CD4-positive, alpha-beta T cell treated with Interleukin-6 for 4 hours (primary cell): ENCODE data around the gene OR11L1.

Source experiments
- DNase-seq: peaks from one replicate; pipeline ENCODE4 v3.0.0-alpha.2; 2020; ENCODE audit warnings: mixed read lengths

The OR11L1 gene, protein sequence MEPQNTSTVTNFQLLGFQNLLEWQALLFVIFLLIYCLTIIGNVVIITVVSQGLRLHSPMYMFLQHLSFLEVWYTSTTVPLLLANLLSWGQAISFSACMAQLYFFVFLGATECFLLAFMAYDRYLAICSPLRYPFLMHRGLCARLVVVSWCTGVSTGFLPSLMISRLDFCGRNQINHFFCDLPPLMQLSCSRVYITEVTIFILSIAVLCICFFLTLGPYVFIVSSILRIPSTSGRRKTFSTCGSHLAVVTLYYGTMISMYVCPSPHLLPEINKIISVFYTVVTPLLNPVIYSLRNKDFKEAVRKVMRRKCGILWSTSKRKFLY

GRCh38 chr1:247841796-247842195 is at the start of gene OR11L1:
OR11L1 (minus strand) TSS chr1:247841896; CDS start chr1:247841896, 0 bp downstream.
- DNase-seq, result no peak

DNA sequence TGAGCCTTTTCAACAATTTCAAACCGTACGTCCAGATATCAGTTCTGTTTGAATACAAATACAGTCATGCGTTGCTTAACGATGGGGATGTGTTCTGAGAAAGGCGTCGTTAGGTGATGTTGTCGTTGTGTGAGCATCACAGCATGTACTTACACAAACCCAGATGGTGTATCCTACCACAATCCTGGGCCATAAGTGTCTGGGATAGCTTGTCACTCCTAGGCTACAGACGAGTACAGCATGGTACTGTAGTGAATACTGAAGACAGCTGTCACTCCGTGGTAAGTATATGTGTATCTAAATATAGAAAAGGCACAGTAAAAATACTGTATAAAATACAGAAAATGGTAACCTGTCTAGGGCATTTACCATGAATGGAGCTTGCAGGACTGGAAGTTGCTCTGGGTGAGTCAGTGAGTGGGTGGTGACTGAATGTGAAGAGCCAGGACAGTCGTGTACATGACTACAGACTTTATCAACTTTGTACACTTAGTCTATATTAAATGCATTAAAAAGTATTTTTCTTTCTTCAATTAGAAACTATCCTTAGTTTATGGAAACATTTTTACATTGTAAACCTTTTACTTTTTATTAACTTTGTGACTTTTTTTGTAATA is 43.2 kb upstream of the OR11L1 start:
- no peak for DNase-seq

- DNase-seq, result no peak
These were observed 41.6 kb upstream of the OR11L1 start for GRCh38 chr1:247883346-247883745.

- no peak for DNase-seq
These were observed 23.7 kb upstream of the OR11L1 start for GRCh38 chr1:247865416-247865815.

DNA sequence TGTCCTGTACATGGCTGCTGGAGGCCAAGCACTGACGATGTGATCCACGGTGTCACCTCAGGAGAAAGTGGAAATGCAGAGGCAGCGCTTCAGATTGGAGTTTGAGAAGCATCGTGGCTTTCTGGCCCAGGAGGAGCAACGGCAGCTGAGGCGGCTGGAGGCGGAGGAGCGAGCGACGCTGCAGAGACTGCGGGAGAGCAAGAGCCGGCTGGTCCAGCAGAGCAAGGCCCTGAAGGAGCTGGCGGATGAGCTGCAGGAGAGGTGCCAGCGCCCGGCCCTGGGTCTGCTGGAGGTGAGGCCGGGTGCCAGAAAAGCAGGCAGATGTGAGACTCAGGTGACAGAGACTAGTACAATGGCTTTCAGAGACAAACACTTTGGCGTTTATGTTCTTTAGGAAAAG is 22.9 kb upstream of the OR11L1 start:
- DNase-seq, result no peak

DNA sequence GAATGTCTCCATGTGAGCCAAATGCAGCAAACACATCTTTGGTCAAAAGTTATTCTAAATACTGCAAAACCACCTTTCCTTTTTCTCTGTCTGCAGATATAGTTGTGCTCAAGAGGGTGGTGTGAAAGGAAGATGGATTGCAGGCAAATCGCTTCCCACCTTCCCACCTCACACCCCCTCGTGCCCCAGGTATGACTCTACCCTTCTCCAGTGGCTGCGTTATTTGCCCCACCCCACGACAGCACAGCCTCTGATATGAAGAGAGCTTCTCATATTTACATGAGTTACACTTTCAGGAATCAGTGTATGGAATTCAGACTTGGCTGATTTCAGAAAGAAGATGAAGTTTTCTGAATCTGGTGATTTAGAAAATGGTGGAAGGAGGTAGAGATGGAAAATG is 21.1 kb upstream of the OR11L1 start:
- DNase-seq, result no peak

- DNase-seq, result no peak
These were observed 16.4 kb upstream of the OR11L1 start for GRCh38 chr1:247857985-247858619.

- DNase-seq, result no peak
These were observed 15.6 kb upstream of the OR11L1 start, which contains the start of gene TRIM58 for GRCh38 chr1:247857069-247857984. TRIM58 (plus strand) TSS chr1:247857187; CDS start chr1:247857247, 60 bp downstream.

- DNase-seq, result no peak
These were observed 14.2 kb upstream of the OR11L1 start for GRCh38 chr1:247855911-247856310.

DNA sequence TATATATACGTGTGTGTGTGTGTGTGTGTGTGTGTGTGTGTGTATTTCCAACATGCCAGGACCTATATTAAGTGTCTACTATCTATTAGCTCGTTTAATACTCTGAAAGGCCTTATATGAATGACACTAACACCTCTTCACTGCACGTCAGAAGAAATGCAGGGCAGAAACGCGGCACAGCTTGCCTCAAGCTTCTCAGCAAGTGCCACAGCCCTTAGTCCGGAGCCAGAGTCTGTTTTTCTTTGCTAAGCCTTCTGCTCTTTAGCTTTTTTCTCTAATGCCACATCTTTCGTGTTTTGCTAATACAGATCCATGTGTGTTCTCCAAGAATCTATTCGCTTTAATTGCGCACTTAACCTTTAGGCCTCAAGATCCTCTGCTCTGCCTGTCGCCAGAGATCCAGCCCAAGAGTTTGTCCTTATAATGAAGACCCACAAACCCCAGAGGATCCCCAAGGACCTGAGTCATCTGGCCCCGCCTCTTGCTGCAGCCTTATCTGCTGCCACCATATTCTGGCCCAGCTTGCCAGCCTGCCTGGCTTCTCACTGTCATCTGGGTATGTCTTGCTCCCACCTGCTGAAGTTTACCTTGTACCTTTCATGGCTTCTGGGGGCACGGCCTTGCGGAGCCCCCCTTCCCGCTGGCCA is 13.3 kb upstream of the OR11L1 start:
- DNase-seq, result no peak

GRCh38 chr1:247849616-247850015 is 7.9 kb upstream of the OR11L1 start:
- DNase-seq, result no peak

GRCh38 chr1:247848346-247848745 is 6.7 kb upstream of the OR11L1 start:
- DNase-seq, result no peak

- no peak for DNase-seq
These were observed 4.0 kb upstream of the OR11L1 start for GRCh38 chr1:247845693-247846017.

DNA sequence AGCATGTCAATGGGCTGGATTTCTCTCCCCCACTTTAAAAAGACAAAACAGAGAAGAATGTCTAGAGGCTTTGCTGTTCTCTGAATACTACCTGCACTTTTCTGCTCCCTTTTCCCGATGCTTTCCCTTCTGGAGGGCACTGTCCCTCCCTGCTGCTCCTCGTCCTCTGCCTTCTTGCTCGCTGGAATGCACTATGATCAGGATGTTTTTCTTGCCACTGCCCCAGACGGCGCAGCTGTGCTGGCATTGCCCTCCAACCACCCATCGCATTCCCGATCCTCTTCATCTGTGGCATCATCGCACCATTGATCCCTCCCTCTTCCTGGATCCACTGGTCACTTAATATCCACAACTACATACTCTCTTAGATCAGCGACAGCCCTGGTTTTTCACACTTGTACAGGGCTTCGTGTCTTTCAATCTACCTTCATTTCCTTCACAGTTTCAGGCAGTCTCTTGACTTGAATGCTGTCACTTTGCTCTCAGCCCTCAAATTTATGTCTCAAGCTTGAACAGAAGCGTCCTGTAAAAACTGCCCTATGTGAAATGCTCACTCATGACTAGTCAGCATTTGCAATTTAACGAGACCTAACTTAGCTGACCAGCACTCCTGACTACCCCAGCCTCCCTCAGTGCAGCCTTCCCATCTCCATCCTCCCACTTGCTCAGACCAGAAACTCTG is 3.5 kb upstream of the OR11L1 start:
- no peak for DNase-seq

- no peak for DNase-seq
These were observed 1.7 kb upstream of the OR11L1 start for GRCh38 chr1:247843411-247843810.

GRCh38 chr1:247840818-247841217 is 878 bp downstream of the OR11L1 start:
- DNase-seq, result no peak

DNA sequence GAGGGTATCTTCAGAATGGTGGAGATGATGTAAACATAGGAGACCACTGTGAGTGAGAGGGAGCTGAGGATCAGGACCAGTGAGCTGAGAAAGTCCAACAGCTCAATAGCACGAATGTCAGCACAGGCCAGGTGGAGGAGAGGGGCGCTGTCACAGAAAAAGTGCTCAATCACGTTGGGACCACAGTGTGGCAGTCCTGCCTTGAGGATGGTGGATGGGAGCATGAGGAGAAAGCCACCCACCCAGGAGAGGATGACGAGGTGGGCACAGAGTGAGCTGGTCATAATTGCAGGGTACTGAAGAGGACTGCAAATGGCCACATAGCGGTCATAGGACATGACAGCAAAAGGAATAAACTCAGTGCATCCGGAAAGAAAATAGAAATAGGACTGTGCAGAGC is 8.1 kb downstream of the OR11L1 start:
- no peak for DNase-seq

GRCh38 chr1:247829656-247830055 is 12.0 kb downstream of the OR11L1 start:
- no peak for DNase-seq

GRCh38 chr1:247825362-247825761 is 16.3 kb downstream of the OR11L1 start:
- DNase-seq, result no peak

GRCh38 chr1:247824023-247824422 is 17.7 kb downstream of the OR11L1 start, which contains the start of gene OR14A16:
OR14A16 (minus strand) TSS chr1:247824119; CDS start chr1:247815729, 8,390 bp downstream.
- no peak for DNase-seq

- DNase-seq, result no peak
These were observed 19.6 kb downstream of the OR11L1 start for GRCh38 chr1:247822060-247822459.

DNA sequence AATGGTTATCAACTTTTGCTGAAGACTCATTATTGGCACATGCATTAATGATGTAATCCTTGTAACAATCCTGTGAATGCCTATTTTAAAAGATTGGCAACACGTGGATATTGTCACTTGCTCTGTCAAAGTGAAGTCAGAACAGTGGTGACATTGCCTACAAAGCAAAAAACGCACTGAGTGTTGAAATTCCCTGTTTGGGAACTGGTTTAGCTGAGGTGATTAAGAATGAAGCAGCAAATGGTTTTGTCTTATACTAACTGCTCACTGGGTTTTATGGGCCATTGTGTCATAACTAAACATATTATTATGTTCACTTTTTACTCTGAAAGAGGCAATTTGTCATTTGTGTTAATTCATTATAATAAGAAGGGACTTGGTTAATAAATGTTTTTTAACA is 29.1 kb downstream of the OR11L1 start:
- no peak for DNase-seq
